ENCODE data around the gene C12orf60. TPM values are rescaled to one million over a fixed set of nuclear protein-coding genes. Genes with fewer than 3 reads are reported as not detected.

Gene C12orf60
- total RNA-seq, 1 experiment from 2014 or later = 0.54 TPM

- BruUV-seq (replicated peaks) = no TSS peak
- H3K27ac ChIP-seq (ENCODE audit: low read length) = peak overlapping the region; percentile 91
- TF ChIP-seq, protein P1, sequence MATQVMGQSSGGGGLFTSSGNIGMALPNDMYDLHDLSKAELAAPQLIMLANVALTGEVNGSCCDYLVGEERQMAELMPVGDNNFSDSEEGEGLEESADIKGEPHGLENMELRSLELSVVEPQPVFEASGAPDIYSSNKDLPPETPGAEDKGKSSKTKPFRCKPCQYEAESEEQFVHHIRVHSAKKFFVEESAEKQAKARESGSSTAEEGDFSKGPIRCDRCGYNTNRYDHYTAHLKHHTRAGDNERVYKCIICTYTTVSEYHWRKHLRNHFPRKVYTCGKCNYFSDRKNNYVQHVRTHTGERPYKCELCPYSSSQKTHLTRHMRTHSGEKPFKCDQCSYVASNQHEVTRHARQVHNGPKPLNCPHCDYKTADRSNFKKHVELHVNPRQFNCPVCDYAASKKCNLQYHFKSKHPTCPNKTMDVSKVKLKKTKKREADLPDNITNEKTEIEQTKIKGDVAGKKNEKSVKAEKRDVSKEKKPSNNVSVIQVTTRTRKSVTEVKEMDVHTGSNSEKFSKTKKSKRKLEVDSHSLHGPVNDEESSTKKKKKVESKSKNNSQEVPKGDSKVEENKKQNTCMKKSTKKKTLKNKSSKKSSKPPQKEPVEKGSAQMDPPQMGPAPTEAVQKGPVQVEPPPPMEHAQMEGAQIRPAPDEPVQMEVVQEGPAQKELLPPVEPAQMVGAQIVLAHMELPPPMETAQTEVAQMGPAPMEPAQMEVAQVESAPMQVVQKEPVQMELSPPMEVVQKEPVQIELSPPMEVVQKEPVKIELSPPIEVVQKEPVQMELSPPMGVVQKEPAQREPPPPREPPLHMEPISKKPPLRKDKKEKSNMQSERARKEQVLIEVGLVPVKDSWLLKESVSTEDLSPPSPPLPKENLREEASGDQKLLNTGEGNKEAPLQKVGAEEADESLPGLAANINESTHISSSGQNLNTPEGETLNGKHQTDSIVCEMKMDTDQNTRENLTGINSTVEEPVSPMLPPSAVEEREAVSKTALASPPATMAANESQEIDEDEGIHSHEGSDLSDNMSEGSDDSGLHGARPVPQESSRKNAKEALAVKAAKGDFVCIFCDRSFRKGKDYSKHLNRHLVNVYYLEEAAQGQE (IDR thresholded peaks at IDR 0.05; ENCODE audit: insufficient read depth in 1 of 2, low read depth in 2 of 2, low read length in 1 of 2) = no peak
Measured at GRCh38 chr12:14802247-14802646, 1.2 kb upstream of the C12orf60 start.

GRCh38 chr12:14802721-14803010 is 804 bp upstream of the C12orf60 start:
- peaks cover 30% of the 10 kb centered on the region for H3K36me3 ChIP-seq (ENCODE audit: control insufficient read depth, insufficient read depth, low read length)
- H3K4me3 ChIP-seq (ENCODE audit: low read depth in 2 of 2, low read length in 2 of 2) = peak overlapping the region; percentile 94 to 98
- no peak for TF ChIP-seq TCF7L2 (IDR thresholded peaks at IDR 0.05; ENCODE audit: low read depth, low read length)
- no peak for TF ChIP-seq POLR2AphosphoS5 (IDR thresholded peaks at IDR 0.05; ENCODE audit: low read depth, low read length)
- TF ChIP-seq SIN3A (IDR thresholded peaks at IDR 0.05; ENCODE audit: borderline replicate concordance, insufficient read depth, low read depth, low read length) = no peak
- TF ChIP-seq, protein P1 (IDR thresholded peaks at IDR 0.05; ENCODE audit: insufficient read depth in 1 of 2, low read depth in 2 of 2, low read length in 1 of 2) = no peak
- no peak for TF ChIP-seq CTCF (IDR thresholded peaks at IDR 0.05)
- peak overlapping the region; percentile 91 for H3K27ac ChIP-seq (ENCODE audit: low read length)
- BruUV-seq (replicated peaks) = no TSS peak
- intact Hi-C loops (cut with micrococcal nuclease; ENCODE audit: unreplicated experiment) = no loop called here
- H3K9me3 ChIP-seq (ENCODE audit: control insufficient read depth, insufficient read depth, low read depth, low read length) = no peaks in the 10 kb centered on the region
- no peak for ATAC-seq
- H3K27me3 ChIP-seq (ENCODE audit: control insufficient read depth, insufficient read depth, low read length) = no peaks in the 10 kb centered on the region
- in situ Hi-C loops (cut with HindIII; ENCODE audit: low pct_unique_long_range_greater_than_20kb, low sequenced_read_pairs) = no loop called here
- POLR2A ChIA-PET = interaction anchor here (0.6 to 0.7 kb wide), 3 partner anchors 30 to 378 kb away, joined by 3 to 5 read pairs (median 3); no protein-coding TSS in a partner anchor
- DNase-seq (ENCODE audit: low read depth, low spot score) = no peak
- no peaks in the 10 kb centered on the region; the same call in 1 of the 2 replicates for H3K4me1 ChIP-seq (ENCODE audit: control insufficient read depth, insufficient read depth, low read length)
- CTCF ChIA-PET = interaction anchor here (0.6 kb wide), 1 partner anchor 193 kb away, joined by 3 read pairs; no protein-coding TSS in a partner anchor

More at GRCh38 chr12:14802247-14802646, 1.2 kb upstream of the C12orf60 start:
- DNase-seq (ENCODE audit: low read depth, low spot score) (no peak), ATAC-seq (no peak)
- H3K27me3 ChIP-seq (ENCODE audit: control insufficient read depth, insufficient read depth, low read length) = no peaks in the 10 kb centered on the region
- CTCF ChIA-PET = interaction anchor here (0.6 kb wide), 1 partner anchor 194 kb away, joined by 3 read pairs; no protein-coding TSS in a partner anchor
- in situ Hi-C loops (cut with HindIII; ENCODE audit: low pct_unique_long_range_greater_than_20kb, low sequenced_read_pairs) = no loop called here
- no peaks in the 10 kb centered on the region for H3K9me3 ChIP-seq (ENCODE audit: control insufficient read depth, insufficient read depth, low read depth, low read length)
- H3K4me3 ChIP-seq (ENCODE audit: low read depth in 2 of 2, low read length in 2 of 2) = peak overlapping the region; percentile 94 to 98
- intact Hi-C loops (cut with micrococcal nuclease; ENCODE audit: unreplicated experiment) = no loop called here
- no peaks in the 10 kb centered on the region; the same call in 1 of the 2 replicates for H3K4me1 ChIP-seq (ENCODE audit: control insufficient read depth, insufficient read depth, low read length)
- POLR2A ChIA-PET = interaction anchor here (0.6 to 0.7 kb wide), 3 partner anchors 30 to 379 kb away, joined by 3 to 5 read pairs (median 3); no protein-coding TSS in a partner anchor
- peaks cover 30% of the 10 kb centered on the region for H3K36me3 ChIP-seq (ENCODE audit: control insufficient read depth, insufficient read depth, low read length)

Data from Panc1 (cell line).